ENCODE data around the gene PAQR5.
"Not testable (repeated sequence)": the region's sequence is repeated elsewhere in the genome, so short reads cannot be mapped to it uniquely, and the experiment has no call there.

The PAQR5 gene

GRCh38 chr15:69424001-69424400 is 125.3 kb downstream of the PAQR5 start:
- no peak for DNase-seq (ENCODE audit: low read depth)

GRCh38 chr15:69424748-69425413 is 126.2 kb downstream of the PAQR5 start:
- no peak for DNase-seq (ENCODE audit: low read depth)

DNA sequence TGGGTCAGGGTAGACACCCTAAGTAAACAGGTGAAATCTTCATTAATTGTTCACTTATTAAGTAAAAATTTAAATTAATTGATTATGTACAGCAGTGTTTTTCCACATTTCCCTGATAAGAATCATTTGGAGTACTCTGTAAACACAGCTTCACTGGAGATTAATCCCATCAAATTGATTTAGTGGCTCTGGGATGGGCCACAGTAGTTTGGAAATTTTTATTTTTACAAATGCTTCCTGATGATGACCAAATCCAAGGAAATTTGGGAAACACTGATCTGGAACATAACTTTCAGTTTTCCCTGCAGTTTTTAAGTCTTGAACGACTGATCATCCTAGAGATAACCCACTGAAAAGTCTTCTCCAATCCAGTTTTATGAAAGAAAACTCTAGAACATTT is 135.1 kb downstream of the PAQR5 start:
- DNase-seq (ENCODE audit: low read depth), result no peak

GRCh38 chr15:69434238-69434637 is 135.5 kb downstream of the PAQR5 start:
- no peak for DNase-seq (ENCODE audit: low read depth)

DNA sequence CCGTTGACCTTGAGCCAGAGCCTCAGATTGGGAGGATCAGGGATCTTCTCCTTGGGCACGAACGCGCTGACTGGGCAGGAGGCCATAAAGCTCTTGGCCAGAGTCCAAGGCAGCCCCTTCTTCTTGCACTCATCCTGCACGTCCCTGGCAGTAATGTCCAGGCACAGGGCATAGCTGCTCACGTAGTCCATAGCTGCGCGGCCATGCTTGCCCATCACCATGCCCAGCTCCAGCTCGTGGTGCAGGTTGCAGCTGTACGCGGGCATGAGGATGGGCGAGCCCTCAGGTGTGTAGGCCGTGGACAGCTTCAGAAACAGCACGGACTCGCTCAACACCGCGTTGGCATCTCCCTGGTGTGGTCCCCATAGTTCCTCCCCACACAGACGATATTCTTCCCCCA is 136.0 kb downstream of the PAQR5 start:
- DNase-seq (ENCODE audit: low read depth), result no peak

DNA sequence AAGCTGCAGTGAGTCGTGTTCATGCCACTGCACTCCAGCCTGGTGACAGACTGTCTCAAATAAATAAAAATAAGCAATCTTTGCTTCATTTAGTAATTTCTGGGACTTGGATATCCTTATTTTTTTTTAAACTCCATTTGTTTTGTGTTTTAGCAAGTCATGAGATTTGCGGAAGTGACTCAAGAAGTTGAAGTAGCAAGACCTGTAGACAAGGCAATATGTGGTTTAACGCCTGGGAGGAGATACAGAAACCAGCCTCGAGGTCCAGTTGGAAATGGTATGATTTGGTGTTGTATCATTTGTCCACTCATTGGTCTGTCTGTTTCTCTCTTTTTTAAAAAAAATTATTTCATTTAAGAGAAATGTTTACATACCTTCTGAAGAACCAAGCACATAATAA is 137.3 kb downstream of the PAQR5 start:
- DNase-seq (ENCODE audit: low read depth), result no peak

DNA sequence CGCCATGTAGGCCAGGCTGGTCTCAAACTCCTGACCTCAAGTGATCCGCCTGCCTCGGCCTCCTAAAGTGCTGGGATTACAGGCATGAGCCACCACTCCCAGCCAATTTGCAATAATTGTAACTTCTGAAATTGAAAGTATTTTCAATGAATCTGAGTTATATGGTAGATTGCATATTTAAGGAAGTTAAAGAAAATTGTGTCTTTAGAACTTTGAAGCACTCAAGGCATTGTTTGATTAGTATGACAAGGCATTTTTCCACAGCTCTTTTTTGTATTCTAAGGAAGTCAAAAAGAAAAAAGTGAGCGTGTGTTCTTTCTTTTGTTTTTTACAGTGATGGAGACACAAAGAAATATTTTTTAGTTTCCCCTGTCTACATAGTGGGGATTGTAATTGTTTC is 138.2 kb downstream of the PAQR5 start:
- no peak for DNase-seq (ENCODE audit: low read depth)

- DNase-seq (ENCODE audit: low read depth), result no peak
Observed at GRCh38 chr15:69439623-69440022, 140.9 kb downstream of the PAQR5 start.

GRCh38 chr15:69443032-69443611 is 144.4 kb downstream of the PAQR5 start:
- DNase-seq (ENCODE audit: low read depth), result no peak

DNA sequence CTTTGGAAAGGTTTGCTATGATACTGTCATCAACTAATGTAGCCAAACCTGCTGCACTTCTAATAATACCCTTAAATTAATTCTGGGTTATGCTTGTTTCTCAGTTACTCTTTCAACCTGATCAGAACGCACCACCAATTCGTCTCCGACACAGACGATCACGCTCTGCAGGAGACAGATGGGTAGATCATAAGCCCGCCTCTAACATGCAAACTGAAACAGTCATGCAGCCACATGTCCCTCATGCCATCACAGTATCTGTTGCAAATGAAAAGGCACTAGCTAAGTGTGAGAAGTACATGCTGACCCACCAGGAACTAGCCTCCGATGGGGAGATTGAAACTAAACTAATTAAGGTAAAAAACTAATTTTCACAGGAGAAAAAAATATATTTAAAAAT is 146.0 kb downstream of the PAQR5 start:
- DNase-seq (ENCODE audit: low read depth), result no peak

DNA sequence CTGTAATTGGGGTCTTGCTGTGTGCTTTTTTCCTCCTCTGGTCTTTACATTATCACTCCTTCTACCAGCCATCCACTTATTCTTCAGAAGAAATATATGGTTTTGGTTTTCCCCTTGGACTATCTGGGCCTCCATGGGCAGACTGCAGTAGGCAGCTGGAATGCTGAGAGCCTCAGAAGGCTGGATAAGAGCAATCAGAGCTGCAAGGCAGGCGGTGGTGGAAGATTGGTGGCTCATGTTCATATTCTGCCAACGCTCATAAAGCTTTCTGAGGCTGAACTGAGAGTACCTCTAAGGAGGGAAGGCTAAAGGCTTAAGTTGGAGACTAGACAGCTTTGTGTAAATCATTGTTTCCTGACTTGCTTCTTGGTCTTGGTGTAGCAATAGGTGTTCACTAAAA is 148.2 kb downstream of the PAQR5 start:
- DNase-seq (ENCODE audit: low read depth), result no peak

GRCh38 chr15:69450221-69450620 is 151.5 kb downstream of the PAQR5 start:
- not testable (repeated sequence) for DNase-seq (ENCODE audit: low read depth)

DNA sequence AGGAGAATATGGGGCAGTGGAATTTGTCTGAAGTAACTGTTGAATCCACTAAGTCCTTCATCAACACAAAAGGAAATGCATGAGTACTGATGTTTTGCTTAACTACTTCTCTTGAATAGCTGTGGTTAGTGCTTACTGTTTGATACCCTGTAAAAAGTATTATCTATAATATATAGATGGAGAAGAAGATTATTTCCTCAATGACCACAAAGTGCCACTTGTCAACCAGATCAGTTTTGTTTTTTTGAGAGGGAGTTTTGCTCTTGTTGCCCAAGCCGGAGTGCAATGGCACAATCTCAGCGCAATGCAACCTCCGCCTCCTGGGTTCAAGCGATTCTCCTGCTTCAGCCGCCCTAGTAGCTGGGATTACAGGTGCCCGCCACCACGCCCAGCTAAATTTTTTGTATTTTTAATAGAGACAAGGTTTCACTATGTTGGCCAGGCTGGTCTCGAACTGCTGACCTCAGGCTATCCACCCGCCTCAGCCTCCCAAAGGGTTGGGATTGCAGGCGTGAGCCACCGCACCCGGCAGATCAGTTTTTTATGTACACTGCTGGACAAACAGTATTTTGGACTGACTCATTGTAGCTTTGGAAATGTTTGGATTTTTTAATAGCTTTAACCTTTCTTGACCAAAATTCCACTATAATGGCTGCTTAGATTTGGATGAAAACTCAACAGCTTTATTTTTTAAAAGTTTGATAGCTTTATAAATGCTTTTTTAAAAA is 152.4 kb downstream of the PAQR5 start:
- no peak for DNase-seq (ENCODE audit: low read depth)

- DNase-seq (ENCODE audit: low read depth), result no peak
Observed at GRCh38 chr15:69451951-69452691, 153.4 kb downstream of the PAQR5 start.

DNA sequence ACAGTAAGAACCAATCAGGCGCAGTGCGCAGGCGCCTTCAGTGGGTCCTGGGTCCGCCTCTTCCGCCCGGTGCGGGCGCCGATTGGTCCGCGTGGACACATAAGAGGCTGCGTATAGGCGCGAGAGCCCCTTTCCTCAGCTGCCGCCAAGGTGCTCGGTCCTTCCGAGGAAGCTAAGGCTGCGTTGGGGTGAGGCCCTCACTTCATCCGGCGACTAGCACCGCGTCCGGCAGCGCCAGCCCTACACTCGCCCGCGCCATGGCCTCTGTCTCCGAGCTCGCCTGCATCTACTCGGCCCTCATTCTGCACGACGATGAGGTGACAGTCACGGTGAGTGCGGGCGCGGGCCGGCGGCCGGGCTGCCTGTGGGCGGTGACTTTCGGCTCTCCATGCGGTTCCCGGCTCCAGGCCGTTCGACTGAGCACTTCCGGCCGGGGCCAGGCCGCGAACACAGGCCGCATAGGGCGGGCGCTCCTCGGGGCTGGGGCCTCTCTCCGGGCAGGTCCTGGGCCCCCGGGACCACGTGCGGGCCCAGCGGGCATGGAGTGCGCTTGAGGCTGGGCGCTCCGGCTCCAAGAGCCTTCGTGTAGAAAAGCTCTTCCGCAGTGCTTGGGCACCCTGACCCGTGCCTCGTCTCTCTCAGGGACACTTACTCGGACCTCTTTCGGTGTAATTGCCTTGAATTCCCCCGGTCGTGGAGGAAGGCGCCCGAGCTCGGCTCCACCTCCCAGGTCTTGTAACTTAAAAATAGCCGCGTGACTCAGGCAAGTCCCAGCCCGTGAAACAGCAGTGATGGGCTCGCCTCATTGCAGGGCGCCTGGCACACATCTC is 154.2 kb downstream of the PAQR5 start, which contains the start of gene RPLP1:
RPLP1 (plus strand) TSS at position 127 of the 830 bp plus-strand sequence; CDS start at position 258, 131 bp downstream.
- peak; percentile 90 for DNase-seq (ENCODE audit: low read depth)

GRCh38 chr15:69454953-69455352 is 156.2 kb downstream of the PAQR5 start:
- DNase-seq (ENCODE audit: low read depth), result no peak

DNA sequence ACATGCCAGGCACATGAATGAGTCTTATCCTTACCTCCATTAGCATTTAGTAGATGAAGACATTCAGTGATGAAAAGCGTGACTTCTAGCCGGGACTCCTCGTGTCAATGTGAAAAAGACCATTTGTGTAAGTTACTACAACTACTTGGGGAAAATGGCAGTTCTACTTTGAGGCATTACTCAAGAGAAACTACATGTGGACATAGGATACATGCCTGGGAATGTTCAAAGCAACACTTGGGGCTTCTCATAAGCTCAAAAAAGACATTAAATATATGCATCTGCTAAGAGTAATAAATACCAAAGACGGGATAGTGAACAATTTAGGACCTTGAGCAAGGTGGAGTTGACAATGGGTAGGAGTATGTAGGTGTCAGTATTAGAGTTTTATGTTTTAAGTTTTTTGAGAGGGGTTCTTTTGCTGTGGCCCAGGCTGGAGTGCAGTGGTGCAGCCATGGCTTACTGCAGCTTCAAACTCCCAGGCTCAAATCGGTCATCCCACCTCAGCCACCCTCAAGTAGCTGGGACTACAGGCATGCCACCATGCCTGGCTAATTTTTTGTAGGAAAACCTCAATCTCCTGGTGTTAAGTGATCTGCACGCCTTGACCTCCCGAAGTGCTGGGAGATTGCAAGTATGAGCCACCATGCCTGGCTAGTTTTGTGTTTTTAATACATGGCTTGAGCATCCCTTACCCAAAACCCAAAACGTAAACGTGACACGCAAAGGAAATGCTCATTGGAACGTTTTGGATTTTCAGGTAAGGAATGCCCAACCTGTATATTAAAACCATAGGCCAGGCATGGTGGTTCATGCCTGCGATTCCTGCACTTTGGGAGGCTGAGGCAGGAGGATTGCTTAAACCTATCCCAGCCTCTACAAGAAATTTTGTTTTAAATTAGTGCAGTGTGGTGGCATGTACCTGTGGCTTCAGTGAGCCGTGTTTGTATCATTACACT is 157.8 kb downstream of the PAQR5 start:
- no peak for DNase-seq (ENCODE audit: low read depth)

All from stimulated activated CD8-positive, alpha-beta memory T cell treated with anti-CD3 and anti-CD28 coated beads, Interleukin-15, amount 100 ng/mL, for 24 hours (primary cell).